VCaP (cell line): ENCODE results near the gene PABPC1L.
"Not testable (repeated sequence)": the region's sequence is repeated elsewhere in the genome, so short reads cannot be mapped to it uniquely, and the experiment has no call there.

Source experiments
- H3K27ac ChIP-seq: fragments of 450-650 bp; 2 replicates; pipeline ENCODE4 v1.5.1; 2017
- CTCF ChIP-seq: fragments of 450-650 bp; conservative IDR thresholded peaks from 2 replicates; pipeline ENCODE4 v1.5.1; 2017; ENCODE audit warnings: mild to moderate bottlenecking, moderate library complexity

The PABPC1L gene

GRCh38 chr20:44909872-44910689, at the start of gene PABPC1L:
PABPC1L (plus strand) TSS chr20:44910060; CDS start chr20:44910144, 84 bp downstream.
- peak within 1 kb of the TSS; percentile 85 for H3K27ac ChIP-seq
- no peak for TF ChIP-seq CTCF

GRCh38 chr20:44861531-44862006, 48.3 kb upstream of the PABPC1L start:
- TF ChIP-seq CTCF: no peak
- no peak overlapping the region for H3K27ac ChIP-seq

DNA sequence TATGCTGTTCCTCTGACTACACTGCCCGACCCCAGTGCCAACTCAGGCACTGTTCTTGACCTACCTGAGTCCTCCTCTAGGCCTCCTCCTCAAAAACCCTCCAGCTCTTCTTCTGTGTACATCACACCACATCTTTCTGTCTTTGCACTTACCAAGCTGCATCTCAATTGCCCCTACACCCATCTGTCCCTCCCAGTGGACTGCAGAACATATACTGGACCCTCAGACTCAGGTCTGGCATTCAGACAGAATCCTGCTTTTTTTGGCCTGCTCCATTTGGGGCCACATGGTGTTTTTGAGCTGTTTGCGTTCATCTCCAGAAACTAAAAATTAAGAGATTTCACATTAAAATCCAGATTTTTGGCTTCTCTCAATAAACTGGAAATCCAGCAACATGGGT, 47.6 kb upstream of the PABPC1L start:
- TF ChIP-seq CTCF: no peak
- no peak overlapping the region for H3K27ac ChIP-seq

DNA sequence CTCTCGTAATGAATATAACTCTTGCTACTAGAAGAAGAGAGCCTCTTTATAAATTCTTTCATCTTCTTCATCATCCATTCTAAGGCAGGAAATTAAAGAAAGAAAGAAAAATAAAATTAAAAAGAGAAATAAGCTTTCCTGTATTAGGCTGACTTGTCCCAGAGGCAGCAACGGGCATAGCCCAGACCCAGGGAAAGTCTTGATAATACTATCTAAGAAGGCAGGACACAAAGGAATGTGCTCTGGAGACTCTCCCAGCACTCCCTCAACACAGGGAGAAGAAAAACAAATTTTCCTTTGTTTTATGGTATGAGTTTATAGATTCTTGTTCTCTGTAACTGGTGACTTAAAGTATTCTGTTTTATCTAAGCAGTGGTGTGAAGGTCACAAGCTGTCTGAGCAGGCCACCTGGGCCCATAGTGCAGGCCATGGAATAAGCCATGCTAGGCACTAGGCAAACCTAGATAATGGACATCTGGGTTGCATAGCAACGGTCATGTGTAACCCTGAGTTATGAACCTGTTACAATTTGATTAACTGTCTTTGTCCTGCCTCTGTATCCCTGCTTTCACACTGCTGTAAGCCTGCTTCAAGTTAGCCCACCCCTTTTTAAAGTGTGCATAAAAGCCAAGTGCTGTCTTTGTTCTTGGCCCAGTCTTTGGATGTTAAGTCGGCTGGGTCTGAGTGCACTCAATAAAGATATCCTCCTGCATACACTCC, 46.3 kb upstream of the PABPC1L start:
- H3K27ac ChIP-seq: peak overlapping the region; percentile 15; the same call in 1 of the 2 replicates

DNA sequence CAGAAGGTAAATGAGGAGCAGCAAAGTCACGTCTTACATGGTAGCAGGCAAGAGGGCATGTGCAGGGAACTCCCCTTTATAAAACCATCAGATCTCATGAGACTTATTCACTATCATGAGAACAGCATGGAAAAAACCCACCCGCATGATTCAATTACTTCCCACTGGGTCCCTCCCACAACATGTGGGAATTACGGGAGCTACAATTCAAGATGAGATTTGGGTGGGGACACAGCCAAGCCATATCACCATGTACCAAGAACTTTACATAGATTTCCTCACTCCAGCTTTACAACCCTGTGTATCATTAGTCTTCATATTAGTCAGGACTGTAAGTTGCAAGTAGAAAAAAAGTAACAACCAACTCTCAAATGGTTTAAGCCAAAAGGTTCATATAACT, 45.4 kb upstream of the PABPC1L start:
- 0 out of 2 replicates have a peak overlapping the region, but pooled peaks have one; percentile 15 for H3K27ac ChIP-seq

GRCh38 chr20:44866703-44867335, 43.0 kb upstream of the PABPC1L start:
- TF ChIP-seq CTCF: no peak
- peak overlapping the region; percentile 27; the same call in 1 of the 2 replicates for H3K27ac ChIP-seq

GRCh38 chr20:44869471-44869870, 40.4 kb upstream of the PABPC1L start:
- H3K27ac ChIP-seq: no peak overlapping the region
- TF ChIP-seq CTCF: no peak

DNA sequence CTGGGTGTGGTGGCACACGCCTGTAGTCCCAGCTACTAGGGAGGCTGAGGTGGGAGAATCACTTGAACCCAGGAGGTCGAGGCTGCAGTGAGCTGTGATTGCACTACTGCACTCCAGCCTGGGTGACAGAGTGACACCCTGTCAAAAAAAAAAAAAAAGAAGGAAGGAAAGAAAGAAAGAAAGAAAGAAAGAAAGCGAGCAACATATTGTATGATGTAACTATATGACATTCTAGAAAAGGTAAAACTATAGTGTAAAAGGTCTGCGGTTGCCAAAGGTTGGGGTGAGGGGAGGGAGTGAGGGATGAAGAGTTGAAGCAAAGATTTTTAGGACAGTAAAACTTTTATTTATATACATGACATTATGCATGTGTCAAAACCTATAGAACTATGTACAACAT, 27.5 kb upstream of the PABPC1L start:
- not testable (repeated sequence) for H3K27ac ChIP-seq
